ENCODE results near the gene AHCYL2.

AHCYL2 gene

DNA sequence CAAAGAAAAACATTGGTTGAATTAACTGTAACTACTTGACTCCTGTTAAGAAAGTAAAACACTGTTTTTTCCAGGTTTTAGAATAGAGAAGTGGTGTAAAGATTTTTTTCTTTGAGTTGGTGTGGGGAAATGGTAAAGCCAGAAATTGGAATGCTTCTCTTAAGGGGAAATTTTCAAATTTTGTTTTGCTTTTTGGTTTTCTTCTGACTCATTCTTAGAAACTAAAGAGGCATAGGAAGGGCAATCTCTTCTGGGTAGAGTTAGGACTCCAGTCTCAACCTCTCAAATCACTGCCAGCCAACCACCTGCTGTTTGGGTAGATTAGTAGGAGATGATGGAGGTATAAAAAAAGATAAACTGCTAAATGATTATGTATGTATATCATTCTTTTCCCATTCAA, 161.7 kb downstream of the AHCYL2 start:
- H3K4me1 ChIP-seq (ENCODE audit: control insufficient read depth, insufficient read depth, low read length, unreplicated experiment): no peaks in the 10 kb centered on the region
- H3K4me3 ChIP-seq (ENCODE audit: low read depth, low read length): no peak overlapping the region
- H3K79me2 ChIP-seq (ENCODE audit: control insufficient read depth, insufficient read depth, low read length, unreplicated experiment): no peaks in the 10 kb centered on the region
- no peak overlapping the region for H2AFZ ChIP-seq (ENCODE audit: low read length, unreplicated experiment)
- H3K27me3 ChIP-seq (ENCODE audit: insufficient read depth, low read length): no peaks in the 10 kb centered on the region
- no peak overlapping the region for H3K27ac ChIP-seq (ENCODE audit: low read depth, low read length)
- no peaks in the 10 kb centered on the region for H3K36me3 ChIP-seq (ENCODE audit: insufficient read depth, low read length)

DNA sequence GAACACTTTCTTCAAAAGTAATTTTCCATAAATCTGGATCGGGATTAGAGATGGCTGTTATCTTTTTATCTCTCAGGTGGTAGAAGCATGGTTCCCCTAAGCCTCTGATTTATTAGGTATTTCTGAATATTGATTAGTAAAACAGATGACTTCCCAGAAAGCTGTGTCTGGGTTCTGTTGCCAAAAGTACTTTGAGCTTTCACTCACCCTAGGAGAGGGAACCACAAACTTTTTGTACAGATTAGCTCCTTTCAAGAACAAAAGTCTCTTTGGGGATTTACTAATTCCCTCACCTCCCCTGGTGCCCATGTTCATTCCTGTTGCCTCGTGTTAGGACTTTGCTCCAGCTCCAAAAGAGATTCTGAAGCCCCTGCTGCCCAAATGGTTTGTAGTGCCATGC, 162.7 kb downstream of the AHCYL2 start:
- Histone ChIP-seq H2AFZ (ENCODE audit: low read length, unreplicated experiment) (no peak overlapping the region), H3K36me3 (ENCODE audit: insufficient read depth, low read length) (no peaks in the 10 kb centered on the region)

DNA sequence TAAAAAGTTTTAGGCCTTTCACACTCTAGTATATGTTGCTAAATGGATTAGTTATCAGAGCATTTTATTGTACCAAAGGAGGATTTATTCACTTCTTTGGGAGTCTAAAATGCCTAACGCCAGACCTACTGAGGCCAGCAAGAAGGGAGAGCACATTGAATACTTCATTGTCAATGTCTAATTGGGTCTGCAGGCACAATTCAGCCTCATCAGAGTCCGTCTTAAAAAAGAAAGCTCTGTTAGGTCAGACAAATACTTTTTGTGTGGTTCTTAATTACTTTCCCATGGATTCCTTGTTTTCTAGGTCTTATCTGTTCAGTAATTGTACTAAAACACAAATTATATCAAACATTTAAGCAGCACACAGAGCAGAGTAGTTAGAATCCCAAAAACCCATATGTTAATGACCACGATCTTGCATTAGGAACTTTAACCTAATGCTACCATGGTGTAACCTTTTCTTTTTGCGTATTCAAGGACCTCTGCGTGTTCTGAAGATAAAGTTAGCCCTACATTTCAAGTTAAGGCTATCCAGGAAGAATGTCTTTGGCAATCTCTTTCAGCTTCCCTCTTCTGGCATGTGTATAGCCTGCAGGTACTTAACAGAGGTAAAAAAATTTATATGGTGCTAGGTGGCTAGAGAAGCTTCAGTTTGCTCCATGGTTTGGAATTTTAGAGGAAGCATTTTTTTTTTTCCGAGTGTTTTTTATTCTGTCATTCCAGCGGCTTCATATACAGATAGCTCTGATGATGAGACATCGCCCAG, 163.7 kb downstream of the AHCYL2 start:
- no peak overlapping the region for H3K4me3 ChIP-seq (ENCODE audit: low read depth, low read length)
- H2AFZ ChIP-seq (ENCODE audit: low read length, unreplicated experiment): no peak overlapping the region
- no peaks in the 10 kb centered on the region for H3K79me2 ChIP-seq (ENCODE audit: control insufficient read depth, insufficient read depth, low read length, unreplicated experiment)
- no peak overlapping the region for H3K27ac ChIP-seq (ENCODE audit: low read depth, low read length)
- H3K27me3 ChIP-seq (ENCODE audit: insufficient read depth, low read length): no peaks in the 10 kb centered on the region
- no peaks in the 10 kb centered on the region for H3K36me3 ChIP-seq (ENCODE audit: insufficient read depth, low read length)
- H3K4me1 ChIP-seq (ENCODE audit: control insufficient read depth, insufficient read depth, low read length, unreplicated experiment): no peaks in the 10 kb centered on the region

More for the DNA sequence above, 162.7 kb downstream of the AHCYL2 start:
- Histone ChIP-seq H3K27ac (ENCODE audit: low read depth, low read length) (no peak overlapping the region), H3K79me2 (ENCODE audit: control insufficient read depth, insufficient read depth, low read length, unreplicated experiment) (no peaks in the 10 kb centered on the region), H3K27me3 (ENCODE audit: insufficient read depth, low read length) (no peaks in the 10 kb centered on the region), H3K4me1 (ENCODE audit: control insufficient read depth, insufficient read depth, low read length, unreplicated experiment) (no peaks in the 10 kb centered on the region), H3K4me3 (ENCODE audit: low read depth, low read length) (no peak overlapping the region)

DNA sequence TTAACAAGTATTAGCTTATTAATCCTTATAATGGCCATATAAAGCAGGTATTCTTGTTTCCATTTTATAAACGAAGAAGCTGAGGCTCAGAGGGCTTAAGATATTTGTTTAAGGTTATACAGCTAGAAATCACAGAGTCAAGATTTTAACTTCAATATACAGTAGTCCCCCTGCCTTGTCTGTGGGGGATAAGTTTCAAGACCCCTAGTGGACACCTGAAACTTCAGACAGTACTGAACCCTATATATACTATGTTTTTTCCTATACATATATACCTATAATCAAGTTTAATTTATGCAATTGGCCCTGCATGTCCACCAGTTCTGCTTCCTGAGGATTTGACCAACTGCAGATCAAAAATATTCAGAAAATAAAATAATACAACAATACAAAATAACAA, 165.0 kb downstream of the AHCYL2 start:
- Histone ChIP-seq H3K36me3 (ENCODE audit: insufficient read depth, low read length) (no peaks in the 10 kb centered on the region), H3K79me2 (ENCODE audit: control insufficient read depth, insufficient read depth, low read length, unreplicated experiment) (no peaks in the 10 kb centered on the region), H3K27me3 (ENCODE audit: insufficient read depth, low read length) (no peaks in the 10 kb centered on the region), H2AFZ (ENCODE audit: low read length, unreplicated experiment) (no peak overlapping the region), H3K4me3 (ENCODE audit: low read depth, low read length) (no peak overlapping the region), H3K4me1 (ENCODE audit: control insufficient read depth, insufficient read depth, low read length, unreplicated experiment) (no peaks in the 10 kb centered on the region), H3K27ac (ENCODE audit: low read depth, low read length) (no peak overlapping the region)

DNA sequence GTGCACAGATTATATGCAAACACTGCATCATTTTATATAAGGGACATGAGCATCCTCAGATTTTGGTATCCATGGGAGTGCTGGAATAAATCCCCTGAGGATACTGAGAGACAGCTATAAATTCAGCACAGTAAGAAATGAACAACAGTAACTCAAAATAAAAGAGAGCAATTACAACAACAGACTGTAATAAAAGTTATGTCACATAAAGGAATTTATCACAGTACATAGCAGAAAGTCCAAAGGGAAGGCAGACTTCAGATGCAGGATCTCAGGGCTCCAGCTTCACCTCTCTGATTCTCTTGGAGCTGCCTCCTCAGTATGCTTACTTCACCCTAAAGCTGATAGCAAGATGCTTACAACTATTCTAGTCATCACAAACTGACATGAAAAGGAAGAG, 165.5 kb downstream of the AHCYL2 start:
- H3K27ac ChIP-seq (ENCODE audit: low read depth, low read length): no peak overlapping the region
- H2AFZ ChIP-seq (ENCODE audit: low read length, unreplicated experiment): no peak overlapping the region
- no peaks in the 10 kb centered on the region for H3K79me2 ChIP-seq (ENCODE audit: control insufficient read depth, insufficient read depth, low read length, unreplicated experiment)
- H3K4me3 ChIP-seq (ENCODE audit: low read depth, low read length): no peak overlapping the region
- H3K27me3 ChIP-seq (ENCODE audit: insufficient read depth, low read length): no peaks in the 10 kb centered on the region
- no peaks in the 10 kb centered on the region for H3K4me1 ChIP-seq (ENCODE audit: control insufficient read depth, insufficient read depth, low read length, unreplicated experiment)
- no peaks in the 10 kb centered on the region for H3K36me3 ChIP-seq (ENCODE audit: insufficient read depth, low read length)

DNA sequence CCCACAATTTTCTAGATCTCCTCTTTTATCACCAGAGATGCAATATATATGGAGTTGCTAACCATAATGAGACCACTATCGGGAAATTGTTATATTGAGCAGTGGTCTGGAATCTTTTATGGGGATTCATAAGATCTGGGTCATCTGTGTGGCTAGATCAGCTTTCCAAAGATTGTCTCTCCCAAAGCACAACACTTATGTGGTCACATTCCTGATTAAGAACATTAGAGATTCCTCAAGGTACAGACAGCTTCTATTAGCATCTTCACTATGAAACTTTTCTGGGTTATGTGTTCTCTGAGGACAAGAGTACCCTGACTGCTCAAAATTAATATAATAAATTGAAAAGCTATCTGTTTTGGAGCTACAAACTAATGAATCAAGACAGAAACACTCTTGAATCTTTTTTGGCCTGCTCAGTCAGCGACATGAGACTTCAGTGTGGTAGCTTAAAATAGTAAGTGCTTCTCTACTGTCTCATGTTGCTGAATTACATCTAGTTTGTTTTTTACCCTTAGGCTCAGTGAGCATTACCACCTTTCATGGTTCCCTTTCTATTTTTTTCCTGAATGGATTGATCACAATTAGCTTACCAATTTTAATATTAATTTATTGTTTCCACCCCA, 166.8 kb downstream of the AHCYL2 start:
- Histone ChIP-seq H3K79me2 (ENCODE audit: control insufficient read depth, insufficient read depth, low read length, unreplicated experiment) (no peaks in the 10 kb centered on the region), H3K27ac (ENCODE audit: low read depth, low read length) (no peak overlapping the region), H2AFZ (ENCODE audit: low read length, unreplicated experiment) (no peak overlapping the region), H3K4me3 (ENCODE audit: low read depth, low read length) (no peak overlapping the region), H3K36me3 (ENCODE audit: insufficient read depth, low read length) (no peaks in the 10 kb centered on the region), H3K4me1 (ENCODE audit: control insufficient read depth, insufficient read depth, low read length, unreplicated experiment) (no peaks in the 10 kb centered on the region), H3K27me3 (ENCODE audit: insufficient read depth, low read length) (no peaks in the 10 kb centered on the region)

DNA sequence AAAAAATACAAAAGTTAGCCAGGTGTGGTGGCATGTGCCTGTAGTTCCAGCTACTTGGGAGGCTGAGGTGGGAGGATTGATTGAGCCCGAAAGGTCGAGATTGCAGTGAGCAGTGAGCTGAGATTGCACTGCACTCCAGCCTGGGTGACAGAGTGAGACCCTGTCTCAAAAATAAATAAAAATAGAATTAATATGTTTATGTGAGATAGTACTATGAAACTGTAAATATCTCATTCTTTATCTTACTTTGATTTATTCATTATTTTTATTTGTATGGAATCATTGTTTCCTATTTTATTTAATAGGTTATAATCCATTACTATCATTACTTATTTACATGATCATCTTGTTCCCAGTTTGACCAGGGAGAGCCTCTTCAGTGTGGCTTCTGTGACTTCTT, 168.4 kb downstream of the AHCYL2 start:
- H2AFZ ChIP-seq (ENCODE audit: low read length, unreplicated experiment): no peak overlapping the region
- no peaks in the 10 kb centered on the region for H3K36me3 ChIP-seq (ENCODE audit: insufficient read depth, low read length)
- no peak overlapping the region for H3K4me3 ChIP-seq (ENCODE audit: low read depth, low read length)
- H3K79me2 ChIP-seq (ENCODE audit: control insufficient read depth, insufficient read depth, low read length, unreplicated experiment): no peaks in the 10 kb centered on the region
- H3K27ac ChIP-seq (ENCODE audit: low read depth, low read length): no peak overlapping the region
- H3K4me1 ChIP-seq (ENCODE audit: control insufficient read depth, insufficient read depth, low read length, unreplicated experiment): no peaks in the 10 kb centered on the region
- H3K27me3 ChIP-seq (ENCODE audit: insufficient read depth, low read length): no peaks in the 10 kb centered on the region

DNA sequence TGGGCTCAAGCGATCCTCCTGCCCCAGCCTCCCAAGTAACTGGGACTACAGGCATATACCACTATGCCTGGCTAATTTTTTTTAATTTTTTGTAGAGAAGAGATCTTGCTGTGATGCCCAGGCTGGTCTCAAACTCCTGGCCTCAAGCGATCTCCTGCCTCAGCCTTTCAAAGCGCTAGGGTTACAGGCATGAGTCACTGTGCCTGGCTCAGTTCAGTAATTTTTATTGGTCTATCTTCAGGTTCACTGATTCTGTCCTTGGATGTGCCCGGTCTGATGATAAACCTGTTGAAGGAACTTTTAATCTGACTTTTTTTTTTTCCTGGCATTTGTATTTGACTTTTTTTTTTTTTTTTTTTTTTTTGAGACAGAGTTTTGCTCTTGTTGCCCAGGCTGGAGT, 169.3 kb downstream of the AHCYL2 start:
- H3K27ac ChIP-seq (ENCODE audit: low read depth, low read length): no peak overlapping the region
- no peak overlapping the region for H3K4me3 ChIP-seq (ENCODE audit: low read depth, low read length)
- H3K4me1 ChIP-seq (ENCODE audit: control insufficient read depth, insufficient read depth, low read length, unreplicated experiment): no peaks in the 10 kb centered on the region
- H3K36me3 ChIP-seq (ENCODE audit: insufficient read depth, low read length): no peaks in the 10 kb centered on the region
- no peaks in the 10 kb centered on the region for H3K79me2 ChIP-seq (ENCODE audit: control insufficient read depth, insufficient read depth, low read length, unreplicated experiment)
- no peaks in the 10 kb centered on the region for H3K27me3 ChIP-seq (ENCODE audit: insufficient read depth, low read length)
- H2AFZ ChIP-seq (ENCODE audit: low read length, unreplicated experiment): no peak overlapping the region

DNA sequence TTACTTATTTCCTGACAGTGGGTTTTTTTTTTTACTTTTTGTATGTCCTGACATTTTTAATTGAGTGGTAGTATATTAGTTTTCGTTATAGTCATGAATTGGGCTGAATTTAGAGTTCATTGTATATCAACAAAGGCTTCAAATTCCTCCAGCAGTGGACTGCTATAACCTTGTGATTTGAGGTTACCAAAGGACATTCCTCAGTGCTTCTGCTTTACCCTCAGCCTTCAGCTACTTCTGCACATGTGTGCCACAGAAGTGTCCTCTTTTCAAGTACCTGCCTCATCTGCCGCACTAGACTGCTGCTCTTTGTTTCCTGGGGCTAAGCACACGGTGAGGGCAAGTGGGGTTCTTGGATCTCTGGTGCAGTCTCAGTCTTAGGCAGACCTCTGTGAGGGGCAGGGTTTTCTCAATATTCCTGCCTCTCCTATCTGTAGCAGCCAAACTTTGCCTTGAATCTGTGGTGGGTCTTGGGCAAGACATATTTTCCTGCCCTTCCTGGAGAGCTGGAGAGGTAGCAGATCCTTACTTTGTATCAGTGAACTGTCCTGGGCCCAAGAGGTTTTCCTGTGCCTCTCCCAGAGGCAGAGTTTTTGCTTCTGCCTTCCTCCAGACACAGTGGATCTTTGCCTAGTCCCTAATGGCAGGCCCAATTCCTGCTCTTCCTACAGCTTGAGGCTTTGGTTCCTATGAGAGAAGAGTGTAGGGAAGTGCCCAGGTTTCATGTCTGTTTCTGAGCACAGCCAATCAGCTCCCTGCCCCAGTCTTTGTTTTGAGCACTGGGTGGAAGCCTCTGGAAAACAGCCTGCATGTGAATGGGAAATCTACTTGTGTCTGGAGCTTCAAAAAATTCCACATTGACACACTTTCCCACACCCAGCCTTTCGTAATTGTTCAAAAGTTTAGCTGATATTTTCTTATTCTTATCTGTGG, 170.4 kb downstream of the AHCYL2 start:
- no peak overlapping the region for H2AFZ ChIP-seq (ENCODE audit: low read length, unreplicated experiment)
- H3K79me2 ChIP-seq (ENCODE audit: control insufficient read depth, insufficient read depth, low read length, unreplicated experiment): no peaks in the 10 kb centered on the region
- no peaks in the 10 kb centered on the region for H3K27me3 ChIP-seq (ENCODE audit: insufficient read depth, low read length)
- H3K27ac ChIP-seq (ENCODE audit: low read depth, low read length): no peak overlapping the region
- H3K4me1 ChIP-seq (ENCODE audit: control insufficient read depth, insufficient read depth, low read length, unreplicated experiment): no peaks in the 10 kb centered on the region
- H3K36me3 ChIP-seq (ENCODE audit: insufficient read depth, low read length): no peaks in the 10 kb centered on the region
- no peak overlapping the region for H3K4me3 ChIP-seq (ENCODE audit: low read depth, low read length)

DNA sequence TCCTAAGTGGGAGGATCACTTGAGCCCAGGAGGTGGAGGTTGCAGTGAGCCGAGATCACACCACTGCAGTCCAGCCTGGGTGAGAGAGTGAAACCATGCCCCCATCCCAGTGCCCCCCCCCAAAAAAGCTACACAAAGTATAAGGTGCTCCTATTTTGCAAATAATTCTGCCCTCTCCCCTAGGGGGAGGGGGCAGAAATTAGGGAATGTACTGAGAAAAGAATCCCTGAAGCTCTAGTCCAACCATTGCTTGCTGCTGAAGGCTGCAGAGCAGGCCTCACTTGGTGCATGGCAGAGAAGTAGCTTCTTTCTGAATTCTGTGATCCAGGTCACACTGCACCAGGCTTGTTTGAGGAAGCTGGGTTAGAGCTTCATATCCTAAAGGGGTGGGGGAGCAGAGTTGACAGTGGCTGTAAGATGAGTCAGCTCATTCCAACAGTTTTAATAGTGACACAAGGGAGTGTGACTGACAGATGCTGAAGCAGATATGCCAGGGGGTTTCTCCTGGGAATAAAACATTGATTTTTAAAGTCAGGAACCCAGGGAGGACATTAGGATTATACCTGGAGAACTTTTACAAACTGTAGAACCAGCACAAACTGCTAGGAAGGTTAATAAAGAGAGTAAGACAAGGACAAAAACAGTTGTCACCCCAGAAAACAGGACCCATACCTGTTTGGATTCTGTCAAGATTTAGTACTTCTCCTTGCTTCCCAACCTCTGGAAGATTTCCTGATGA, 176.6 kb downstream of the AHCYL2 start:
- Histone ChIP-seq H3K27me3 (ENCODE audit: insufficient read depth, low read length) (no peaks in the 10 kb centered on the region), H3K79me2 (ENCODE audit: control insufficient read depth, insufficient read depth, low read length, unreplicated experiment) (no peaks in the 10 kb centered on the region), H3K36me3 (ENCODE audit: insufficient read depth, low read length) (no peaks in the 10 kb centered on the region)

More for the DNA sequence above, 176.6 kb downstream of the AHCYL2 start:
- Histone ChIP-seq H2AFZ (ENCODE audit: low read length, unreplicated experiment) (no peak overlapping the region), H3K4me1 (ENCODE audit: control insufficient read depth, insufficient read depth, low read length, unreplicated experiment) (peaks cover 13% of the 10 kb centered on the region), H3K4me3 (ENCODE audit: low read depth, low read length) (no peak overlapping the region), H3K27ac (ENCODE audit: low read depth, low read length) (no peak overlapping the region)

Data from ACC112 (cell line).